Liver (tissue), 9 donors: ENCODE data around the gene CPT1A. TPM values are rescaled to one million over a fixed set of nuclear protein-coding genes. Genes with fewer than 3 reads are reported as not detected.

ENCODE experiments used
- DNase-seq: peaks from one replicate; pipeline ENCODE4 v3.0.0-alpha.2; 2017; ENCODE audit warnings: low spot score
- H3K27ac ChIP-seq, 2 donors: one replicate each; pipeline ENCODE4 v1.7.0; 2013; ENCODE audit warnings: inconsistent platforms in 2 of 2, low read length in 2 of 2, control low read depth in 1 of 2, low read depth in 1 of 2, mild to moderate bottlenecking in 1 of 2
- H3K27me3 ChIP-seq, 4 donors: one replicate each; pipeline versions ENCODE4 v1.6.1 to v1.7.0; 2013; ENCODE audit warnings: low read length in 3 of 4, inconsistent platforms in 1 of 4, mild to moderate bottlenecking in 1 of 4, moderate library complexity in 1 of 4; ENCODE audit not compliant: control insufficient read depth in 4 of 4, insufficient read depth in 4 of 4
- H3K36me3 ChIP-seq, 4 donors: one replicate each; pipeline versions ENCODE4 v1.6.1 to v1.7.0; 2013; ENCODE audit warnings: low read length in 3 of 4, mild to moderate bottlenecking in 3 of 4, low read depth in 1 of 4, moderate library complexity in 1 of 4; ENCODE audit not compliant: control insufficient read depth in 4 of 4, insufficient read depth in 3 of 4
- H3K4me1 ChIP-seq, 4 donors: one replicate each; pipeline versions ENCODE4 v1.6.1 to v1.7.0; 2013; ENCODE audit warnings: low read length in 3 of 4, mild to moderate bottlenecking in 3 of 4, moderate library complexity in 1 of 4; ENCODE audit not compliant: control insufficient read depth in 4 of 4, insufficient read depth in 4 of 4
- H3K4me3 ChIP-seq, 3 donors: one replicate each; pipeline versions ENCODE4 v1.6.1 to v1.7.0; 2013; ENCODE audit warnings: low read length in 3 of 3, control low read depth in 1 of 3, low read depth in 1 of 3, mild to moderate bottlenecking in 1 of 3
- H3K9ac ChIP-seq, 2 donors: one replicate each; pipeline ENCODE4 v1.7.0; 2013; ENCODE audit warnings: low read length in 2 of 2, mild to moderate bottlenecking in 2 of 2, moderate library complexity in 2 of 2, control low read depth in 1 of 2, low read depth in 1 of 2
- H3K9me3 ChIP-seq, 4 donors: one replicate each; pipeline versions ENCODE4 v1.6.1 to v1.7.0; 2013; ENCODE audit warnings: low read length in 3 of 4; ENCODE audit not compliant: control insufficient read depth in 4 of 4
- EGR1 ChIP-seq, 2 donors: IDR thresholded peaks; 2 replicates each; pipeline ENCODE4 v1.6.1; 2016 to 2018; ENCODE audit warnings: antibody characterized with exemption in 2 of 2, low read depth in 2 of 2
- FOXA1 ChIP-seq: IDR thresholded peaks from 2 replicates; pipeline ENCODE4 v1.6.1; 2016; ENCODE audit warnings: antibody characterized with exemption
- FOXA2 ChIP-seq: IDR thresholded peaks from 2 replicates; pipeline ENCODE4 v1.6.1; 2016; ENCODE audit warnings: antibody characterized with exemption
- GABPA ChIP-seq, 2 donors: IDR thresholded peaks in 1 of 2; conservative IDR thresholded peaks in 1 of 2; 2 replicates each; pipeline ENCODE4 v1.6.1; 2016; ENCODE audit warnings: antibody characterized with exemption in 2 of 2, mild to moderate bottlenecking in 1 of 2, moderate library complexity in 1 of 2
- HNF4A ChIP-seq, 2 donors: conservative IDR thresholded peaks; 2 replicates each; pipeline ENCODE4 v1.6.1; 2016; ENCODE audit warnings: antibody characterized with exemption in 2 of 2, mild to moderate bottlenecking in 2 of 2
- HNF4G ChIP-seq: IDR thresholded peaks from 2 replicates; pipeline ENCODE4 v1.6.1; 2016; ENCODE audit warnings: antibody characterized with exemption
- JUND ChIP-seq, 2 donors: IDR thresholded peaks; 2 replicates each; pipeline ENCODE4 v1.6.1; 2016; ENCODE audit warnings: antibody characterized with exemption in 2 of 2
- RAD21 ChIP-seq, 2 donors: IDR thresholded peaks; 2 replicates each; pipeline ENCODE4 v1.6.1; 2016; ENCODE audit warnings: antibody characterized with exemption in 2 of 2, mild to moderate bottlenecking in 2 of 2
- RXRA ChIP-seq, 2 donors: IDR thresholded peaks; 2 replicates each; pipeline ENCODE4 v1.6.1; 2017 to 2018; ENCODE audit warnings: antibody characterized with exemption in 2 of 2, mild to moderate bottlenecking in 1 of 2
- SP1 ChIP-seq: IDR thresholded peaks from 2 replicates; pipeline ENCODE4 v1.6.1; 2018; ENCODE audit warnings: antibody characterized with exemption, mild to moderate bottlenecking
- TAF1 ChIP-seq: conservative IDR thresholded peaks from 2 replicates; pipeline ENCODE4 v1.6.1; 2016; ENCODE audit warnings: antibody characterized with exemption, mild to moderate bottlenecking
- YY1 ChIP-seq: IDR thresholded peaks from 2 replicates; pipeline ENCODE4 v1.6.1; 2016; ENCODE audit warnings: antibody characterized with exemption, mild to moderate bottlenecking
- WGBS: extraction: QIAGEN DNeasy Blood & Tissue Kit; methylation state at CpG from one replicate; pipeline ENCODE4 v1.1.7; 2013; 5-methylcytosine and 5-hydroxymethylcytosine counted together
- polyA plus RNA-seq, 2 donors: library from polyadenylated mRNA; stranded (reverse) in 1 of 2; unstranded in 1 of 2; fragments of 200-250 nt in 1 of 2; fragments of >200 nt in 1 of 2; fragmentation: Nextera tagmentation in 1 of 2; extraction: Ambion mirVana in 1 of 2; gene quantifications; one replicate each; pipeline versions ENCODE4 v1.2.1 to v1.2.3, GENCODE V29; 2013 to 2015
- total RNA-seq, 2 donors: library from RNA; depleted of rRNA; stranded (reverse); fragments of >200 nt; gene quantifications; one replicate each; pipeline ENCODE4 v1.2.3, GENCODE V29; 2014
- TF ChIP-seq, protein P1 (sequence below): IDR thresholded peaks from 2 replicates; pipeline ENCODE4 v1.6.1; 2016; ENCODE audit warnings: antibody characterized with exemption, mild to moderate bottlenecking
- TF ChIP-seq, protein P2 (sequence below): IDR thresholded peaks from 2 replicates; pipeline ENCODE4 v1.6.1; 2016; ENCODE audit warnings: antibody characterized with exemption
- TF ChIP-seq, protein P3 (sequence below): IDR thresholded peaks from 2 replicates; pipeline ENCODE4 v1.6.1; 2016; ENCODE audit warnings: antibody characterized with exemption
- TF ChIP-seq, protein P4 (sequence below): IDR thresholded peaks from 2 replicates; pipeline ENCODE4 v1.6.1; 2016; ENCODE audit warnings: antibody characterized with exemption
- TF ChIP-seq, protein P5 (sequence below): fragments of 150-350 bp; IDR thresholded peaks from 2 replicates; pipeline ENCODE4 v1.5.1; 2017; ENCODE audit warnings: improper control_type of control experiment, low read depth, low read length; ENCODE audit not compliant: missing input control
- donor health status: healthy.
- donor health status: healthy.
- donor health status: healthy.
- donor health status: healthy.
- donor health status: healthy.

The CPT1A gene
- total and polyA plus RNA-seq, 4 donors, result 17.2 to 232 (median 61.0) TPM

DNA sequence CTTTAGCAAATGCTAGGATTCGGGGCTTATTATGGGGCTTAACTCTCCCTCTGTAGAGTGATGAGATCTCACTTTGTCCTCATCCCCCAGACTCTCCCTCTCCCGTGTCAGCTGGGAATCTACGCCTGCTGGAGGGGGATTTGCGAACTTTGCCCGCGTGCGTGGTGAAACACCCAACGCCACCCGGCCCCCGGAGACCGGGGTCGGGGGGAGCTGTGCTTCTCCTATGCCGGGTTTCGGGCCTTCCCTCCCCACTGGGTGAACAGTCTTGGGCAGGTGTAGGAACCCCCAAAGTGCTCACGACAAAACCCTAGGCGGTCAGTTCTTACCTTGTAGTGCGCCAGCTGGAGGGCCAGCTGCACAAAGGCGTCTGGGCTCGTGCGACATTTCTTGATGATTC, 68.8 kb downstream of the CPT1A start:
- Histone ChIP-seq H3K4me1 (no peaks in the 10 kb centered on the region), H3K9ac (no peak overlapping the region), H3K27me3 (no peaks in the 10 kb centered on the region), H3K36me3 (peaks cover 38 to 90% (median 78%) of the 10 kb centered on the region in 4 donors), H3K9me3 (no peaks in the 10 kb centered on the region), H3K4me3 (no peak overlapping the region), H3K27ac (no peak overlapping the region)
- 97% methylated on average over 20 of the region's 20 CpGs for WGBS
- no peak for DNase-seq
- no peak for TF ChIP-seq EGR1 (IDR thresholded peaks at IDR 0.05; ENCODE audit: low read depth in 2 of 2)
- no peak for TF ChIP-seq SP1
- no peak for TF ChIP-seq FOXA1
- TF ChIP-seq HNF4A (conservative IDR thresholded peaks at IDR 0.05), result no peak
- TF ChIP-seq, protein P1, sequence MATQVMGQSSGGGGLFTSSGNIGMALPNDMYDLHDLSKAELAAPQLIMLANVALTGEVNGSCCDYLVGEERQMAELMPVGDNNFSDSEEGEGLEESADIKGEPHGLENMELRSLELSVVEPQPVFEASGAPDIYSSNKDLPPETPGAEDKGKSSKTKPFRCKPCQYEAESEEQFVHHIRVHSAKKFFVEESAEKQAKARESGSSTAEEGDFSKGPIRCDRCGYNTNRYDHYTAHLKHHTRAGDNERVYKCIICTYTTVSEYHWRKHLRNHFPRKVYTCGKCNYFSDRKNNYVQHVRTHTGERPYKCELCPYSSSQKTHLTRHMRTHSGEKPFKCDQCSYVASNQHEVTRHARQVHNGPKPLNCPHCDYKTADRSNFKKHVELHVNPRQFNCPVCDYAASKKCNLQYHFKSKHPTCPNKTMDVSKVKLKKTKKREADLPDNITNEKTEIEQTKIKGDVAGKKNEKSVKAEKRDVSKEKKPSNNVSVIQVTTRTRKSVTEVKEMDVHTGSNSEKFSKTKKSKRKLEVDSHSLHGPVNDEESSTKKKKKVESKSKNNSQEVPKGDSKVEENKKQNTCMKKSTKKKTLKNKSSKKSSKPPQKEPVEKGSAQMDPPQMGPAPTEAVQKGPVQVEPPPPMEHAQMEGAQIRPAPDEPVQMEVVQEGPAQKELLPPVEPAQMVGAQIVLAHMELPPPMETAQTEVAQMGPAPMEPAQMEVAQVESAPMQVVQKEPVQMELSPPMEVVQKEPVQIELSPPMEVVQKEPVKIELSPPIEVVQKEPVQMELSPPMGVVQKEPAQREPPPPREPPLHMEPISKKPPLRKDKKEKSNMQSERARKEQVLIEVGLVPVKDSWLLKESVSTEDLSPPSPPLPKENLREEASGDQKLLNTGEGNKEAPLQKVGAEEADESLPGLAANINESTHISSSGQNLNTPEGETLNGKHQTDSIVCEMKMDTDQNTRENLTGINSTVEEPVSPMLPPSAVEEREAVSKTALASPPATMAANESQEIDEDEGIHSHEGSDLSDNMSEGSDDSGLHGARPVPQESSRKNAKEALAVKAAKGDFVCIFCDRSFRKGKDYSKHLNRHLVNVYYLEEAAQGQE, result no peak
- TF ChIP-seq HNF4G, result no peak
- TF ChIP-seq, protein P2, sequence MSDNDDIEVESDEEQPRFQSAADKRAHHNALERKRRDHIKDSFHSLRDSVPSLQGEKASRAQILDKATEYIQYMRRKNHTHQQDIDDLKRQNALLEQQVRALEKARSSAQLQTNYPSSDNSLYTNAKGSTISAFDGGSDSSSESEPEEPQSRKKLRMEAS, result no peak
- no peak for TF ChIP-seq GABPA (IDR thresholded peaks at IDR 0.05 in 1 of 2, conservative IDR thresholded peaks at IDR 0.05 in 1 of 2)
- TF ChIP-seq YY1, result no peak
- TF ChIP-seq RXRA (IDR thresholded peaks at IDR 0.05), result no peak

DNA sequence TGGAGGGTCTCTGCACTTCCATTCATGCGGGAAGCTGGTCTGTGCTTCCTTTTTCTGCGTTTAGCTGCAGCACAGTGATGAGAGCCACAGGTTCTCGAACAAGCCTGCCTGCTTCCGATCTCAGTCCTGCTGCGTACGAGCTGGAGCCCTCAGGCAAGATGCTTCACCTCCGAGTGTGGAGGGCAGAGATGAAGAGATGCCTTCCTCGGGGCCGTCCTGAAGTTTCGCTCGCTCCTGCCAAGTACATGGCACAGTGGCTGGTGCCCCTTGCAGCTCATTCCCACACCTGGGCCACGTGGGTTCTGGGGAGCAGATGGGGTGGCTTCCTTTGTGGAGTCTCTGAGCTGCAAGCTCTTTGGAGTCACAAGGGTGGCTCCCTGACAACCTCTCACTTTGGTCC, 70.9 kb downstream of the CPT1A start:
- WGBS, result 95% methylated on average over 12 of the region's 12 CpGs
- Histone ChIP-seq H3K9ac (no peak overlapping the region), H3K4me3 (no peak overlapping the region), H3K27me3 (no peaks in the 10 kb centered on the region), H3K27ac (no peak overlapping the region), H3K4me1 (no peaks in the 10 kb centered on the region), H3K36me3 (peaks cover 37 to 84% (median 66%) of the 10 kb centered on the region in 4 donors), H3K9me3 (no peaks in the 10 kb centered on the region)
- TF ChIP-seq, protein P3, sequence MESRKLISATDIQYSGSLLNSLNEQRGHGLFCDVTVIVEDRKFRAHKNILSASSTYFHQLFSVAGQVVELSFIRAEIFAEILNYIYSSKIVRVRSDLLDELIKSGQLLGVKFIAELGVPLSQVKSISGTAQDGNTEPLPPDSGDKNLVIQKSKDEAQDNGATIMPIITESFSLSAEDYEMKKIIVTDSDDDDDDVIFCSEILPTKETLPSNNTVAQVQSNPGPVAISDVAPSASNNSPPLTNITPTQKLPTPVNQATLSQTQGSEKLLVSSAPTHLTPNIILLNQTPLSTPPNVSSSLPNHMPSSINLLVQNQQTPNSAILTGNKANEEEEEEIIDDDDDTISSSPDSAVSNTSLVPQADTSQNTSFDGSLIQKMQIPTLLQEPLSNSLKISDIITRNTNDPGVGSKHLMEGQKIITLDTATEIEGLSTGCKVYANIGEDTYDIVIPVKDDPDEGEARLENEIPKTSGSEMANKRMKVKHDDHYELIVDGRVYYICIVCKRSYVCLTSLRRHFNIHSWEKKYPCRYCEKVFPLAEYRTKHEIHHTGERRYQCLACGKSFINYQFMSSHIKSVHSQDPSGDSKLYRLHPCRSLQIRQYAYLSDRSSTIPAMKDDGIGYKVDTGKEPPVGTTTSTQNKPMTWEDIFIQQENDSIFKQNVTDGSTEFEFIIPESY, result no peak
- TF ChIP-seq, protein P4, sequence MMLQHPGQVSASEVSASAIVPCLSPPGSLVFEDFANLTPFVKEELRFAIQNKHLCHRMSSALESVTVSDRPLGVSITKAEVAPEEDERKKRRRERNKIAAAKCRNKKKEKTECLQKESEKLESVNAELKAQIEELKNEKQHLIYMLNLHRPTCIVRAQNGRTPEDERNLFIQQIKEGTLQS, result no peak
- TF ChIP-seq, protein P5, sequence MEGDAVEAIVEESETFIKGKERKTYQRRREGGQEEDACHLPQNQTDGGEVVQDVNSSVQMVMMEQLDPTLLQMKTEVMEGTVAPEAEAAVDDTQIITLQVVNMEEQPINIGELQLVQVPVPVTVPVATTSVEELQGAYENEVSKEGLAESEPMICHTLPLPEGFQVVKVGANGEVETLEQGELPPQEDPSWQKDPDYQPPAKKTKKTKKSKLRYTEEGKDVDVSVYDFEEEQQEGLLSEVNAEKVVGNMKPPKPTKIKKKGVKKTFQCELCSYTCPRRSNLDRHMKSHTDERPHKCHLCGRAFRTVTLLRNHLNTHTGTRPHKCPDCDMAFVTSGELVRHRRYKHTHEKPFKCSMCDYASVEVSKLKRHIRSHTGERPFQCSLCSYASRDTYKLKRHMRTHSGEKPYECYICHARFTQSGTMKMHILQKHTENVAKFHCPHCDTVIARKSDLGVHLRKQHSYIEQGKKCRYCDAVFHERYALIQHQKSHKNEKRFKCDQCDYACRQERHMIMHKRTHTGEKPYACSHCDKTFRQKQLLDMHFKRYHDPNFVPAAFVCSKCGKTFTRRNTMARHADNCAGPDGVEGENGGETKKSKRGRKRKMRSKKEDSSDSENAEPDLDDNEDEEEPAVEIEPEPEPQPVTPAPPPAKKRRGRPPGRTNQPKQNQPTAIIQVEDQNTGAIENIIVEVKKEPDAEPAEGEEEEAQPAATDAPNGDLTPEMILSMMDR, result no peak
- TF ChIP-seq YY1, result no peak
- no peak for TF ChIP-seq JUND (IDR thresholded peaks at IDR 0.05)
- TF ChIP-seq RAD21 (IDR thresholded peaks at IDR 0.05), result no peak
- no peak for TF ChIP-seq GABPA (IDR thresholded peaks at IDR 0.05 in 1 of 2, conservative IDR thresholded peaks at IDR 0.05 in 1 of 2)
- no peak for TF ChIP-seq FOXA1
- no peak for TF ChIP-seq HNF4A (conservative IDR thresholded peaks at IDR 0.05)
- no peak for TF ChIP-seq SP1
- no peak for TF ChIP-seq TAF1
- TF ChIP-seq, protein P2, result no peak
- TF ChIP-seq EGR1 (IDR thresholded peaks at IDR 0.05; ENCODE audit: low read depth in 2 of 2), result no peak
- TF ChIP-seq, protein P1, result no peak
- TF ChIP-seq FOXA2, result no peak
- no peak for TF ChIP-seq HNF4G
- DNase-seq, result no peak
